HepG2 (cell line): ENCODE data around the gene LTB4R2. TPM values are rescaled to one million over a fixed set of nuclear protein-coding genes. Genes with fewer than 3 reads are reported as not detected.

Experiments
- ATAC-seq: fragments of 200-7000 bp; cut with Tn5 transposase; 3 replicates; pipeline ENCODE4 v1.9.1; 2020; ENCODE audit warnings: mild to moderate bottlenecking, moderate library complexity
- BruUV-seq: library from RNA; stranded (reverse); fragments of 400-500 nt; replicated peaks from 2 replicates; lab custom pipeline; 2021; lab: Mats Ljungman, UMichigan
- CTCF ChIA-PET: fragments of 300-600 bp; formaldehyde crosslinking; extraction: SDS; loops from one replicate; lab custom pipeline; 2021; ENCODE audit warnings: low total read pairs, inconsistent platforms, low intra/inter-chr PET ratio; lab: Yijun Ruan, JAX
- POLR2A ChIA-PET: fragments of 350-600 bp; sonication (Branson Sonifier 250); formaldehyde crosslinking; loops from one replicate; lab custom pipeline; 2020; ENCODE audit warnings: antibody characterized with exemption, inconsistent platforms; lab: Yijun Ruan, JAX
- DNase-seq: peaks from one replicate; pipeline ENCODE4 v3.0.0-alpha.2; 2015; ENCODE audit warnings: low spot score
- FAIRE-seq: peaks from 3 replicates; lab custom pipeline; 2011; peaks lifted over from hg19 to GRCh38; lab: Jason Lieb, UNC
- H2AFZ ChIP-seq: one replicate; pipeline ENCODE4 v1.6.1; 2011; ENCODE audit warnings: low read length, inconsistent platforms
- H3K27ac ChIP-seq: fragments of 300-600 bp; 3 replicates; pipeline ENCODE4 v1.8.0; 2011; ENCODE audit warnings: mixed run types, mild to moderate bottlenecking, mixed read lengths, low read length, inconsistent platforms; ENCODE audit not compliant: insufficient read depth; ENCODE audit errors: extremely low read length
- H3K27me3 ChIP-seq, 2 experiments: fragments of 200-600 bp in 1 of 2; 2 replicates in 1 of 2; 3 replicates in 1 of 2; pipeline versions ENCODE4 v1.6.0 to v1.8.0; 2011; ENCODE audit warnings: low read length in 2 of 2, mild to moderate bottlenecking in 2 of 2, moderate library complexity in 2 of 2, inconsistent platforms in 1 of 2; ENCODE audit not compliant: insufficient read depth in 2 of 2, control insufficient read depth in 1 of 2
- H3K36me3 ChIP-seq, 2 experiments: fragments of 200-600 bp in 1 of 2; replicated peaks in 1 of 2; 2 replicates in 1 of 2; 3 replicates in 1 of 2; pipeline versions ENCODE4 v1.5.1 to v1.8.0; 2011; ENCODE audit warnings: low read length in 2 of 2, inconsistent platforms in 1 of 2; ENCODE audit not compliant: insufficient read depth in 2 of 2, control insufficient read depth in 1 of 2
- H3K4me1 ChIP-seq: 2 replicates; pipeline ENCODE4 v1.5.1; 2012; ENCODE audit warnings: low read length, inconsistent platforms; ENCODE audit not compliant: insufficient read depth
- H3K4me2 ChIP-seq: 2 replicates; pipeline ENCODE4 v1.6.0; 2011; ENCODE audit warnings: low read depth, low read length, inconsistent platforms
- H3K4me3 ChIP-seq, 3 experiments: fragments of 200-600 bp in 1 of 3; sonication (generic), shearing (Covaris generic) in 1 of 3; replicated peaks in 1 of 3; 2 replicates each; pipeline ENCODE4 v1.5.1; 2011 to 2016; ENCODE audit warnings: low read length in 3 of 3, inconsistent platforms in 2 of 3, low read depth in 2 of 3, mild to moderate bottlenecking in 2 of 3, control low read depth in 1 of 3, mixed read lengths in 1 of 3; ENCODE audit not compliant: insufficient read depth in 1 of 3
- H3K79me2 ChIP-seq: one replicate; pipeline ENCODE4 v1.6.1; 2011; ENCODE audit warnings: low read length, inconsistent platforms; ENCODE audit not compliant: insufficient read depth
- H3K9ac ChIP-seq: 2 replicates; pipeline ENCODE4 v1.6.0; 2011; ENCODE audit warnings: mild to moderate bottlenecking, low read depth, low read length, inconsistent platforms; ENCODE audit not compliant: insufficient read depth
- H3K9me3 ChIP-seq: 2 replicates; pipeline ENCODE4 v1.5.1; 2012; ENCODE audit warnings: mild to moderate bottlenecking, low read length
- H4K20me1 ChIP-seq: 2 replicates; pipeline ENCODE4 v1.6.0; 2011; ENCODE audit warnings: inconsistent platforms, mild to moderate bottlenecking, low read length, moderate library complexity; ENCODE audit not compliant: insufficient read depth
- ARID3A ChIP-seq: IDR thresholded peaks from 2 replicates; pipeline ENCODE4 v1.6.1; 2012; ENCODE audit warnings: low read depth, low read length, improper control_type of control experiment
- ELF1 ChIP-seq: sonication (generic); formaldehyde crosslinking; IDR thresholded peaks from 2 replicates; pipeline ENCODE4 v1.4.0; 2020; ENCODE audit warnings: missing genetic modification reagents
- FOSL2 ChIP-seq: sonication (generic); formaldehyde crosslinking; IDR thresholded peaks from 2 replicates; pipeline ENCODE4 v1.4.0; 2020; ENCODE audit warnings: missing genetic modification reagents
- GMEB1 ChIP-seq: sonication (generic); formaldehyde crosslinking; IDR thresholded peaks from 2 replicates; pipeline ENCODE4 v1.5.1; 2020; ENCODE audit warnings: missing genetic modification reagents, mild to moderate bottlenecking, borderline replicate concordance
- MIER3 ChIP-seq: IDR thresholded peaks from 2 replicates; pipeline ENCODE4 v1.6.1; 2016; ENCODE audit warnings: missing compliant biosample characterization, borderline replicate concordance
- NFE2 ChIP-seq: sonication (generic); formaldehyde crosslinking; IDR thresholded peaks from 2 replicates; pipeline ENCODE4 v1.4.0; 2020; ENCODE audit warnings: missing genetic modification reagents
- NRL ChIP-seq: sonication (generic); formaldehyde crosslinking; IDR thresholded peaks from 2 replicates; pipeline ENCODE4 v1.5.0; 2020; ENCODE audit warnings: missing genetic modification reagents, mild to moderate bottlenecking, moderate library complexity, borderline replicate concordance
- RXRA ChIP-seq: sonication (generic); formaldehyde crosslinking; IDR thresholded peaks from 2 replicates; pipeline ENCODE4 v1.5.1; 2020; ENCODE audit warnings: missing genetic modification reagents
- SPEN ChIP-seq: sonication (generic); formaldehyde crosslinking; IDR thresholded peaks from 2 replicates; pipeline ENCODE4 v1.5.1; 2020; ENCODE audit warnings: low read depth, mild to moderate bottlenecking, missing genetic modification reagents
- YEATS4 ChIP-seq: sonication (generic); formaldehyde crosslinking; IDR thresholded peaks from 2 replicates; pipeline ENCODE4 v1.4.0; 2020; ENCODE audit warnings: missing genetic modification reagents, borderline replicate concordance
- ZMYM4 ChIP-seq: sonication (generic); formaldehyde crosslinking; IDR thresholded peaks from 2 replicates; pipeline ENCODE4 v1.8.1; 2023; ENCODE audit warnings: mild to moderate bottlenecking, missing genetic modification reagents
- ZNF225 ChIP-seq: sonication (generic); formaldehyde crosslinking; IDR thresholded peaks from 2 replicates; pipeline ENCODE4 v1.4.0; 2020; ENCODE audit warnings: mild to moderate bottlenecking, missing genetic modification reagents
- ZNF292 ChIP-seq: sonication (generic); formaldehyde crosslinking; IDR thresholded peaks from 2 replicates; pipeline ENCODE4 v1.8.1; 2022; ENCODE audit warnings: mild to moderate bottlenecking, low read depth, missing genetic modification reagents, borderline replicate concordance
- ZNF496 ChIP-seq: sonication (generic); formaldehyde crosslinking; IDR thresholded peaks from 2 replicates; pipeline ENCODE4 v1.8.1; 2023; ENCODE audit warnings: mild to moderate bottlenecking, moderate library complexity, missing genetic modification reagents; ENCODE audit not compliant: insufficient replicate concordance
- ZSCAN25 ChIP-seq: sonication (generic); formaldehyde crosslinking; IDR thresholded peaks from 2 replicates; pipeline ENCODE4 v1.8.0; 2022; ENCODE audit warnings: mild to moderate bottlenecking, missing genetic modification reagents
- WGBS: methylation state at CpG from one replicate; pipeline ENCODE4 v1.1.6; 2017; ENCODE audit warnings: low lambda C conversion rate; 5-methylcytosine and 5-hydroxymethylcytosine counted together
- in situ Hi-C: cut with HindIII; loops from 2 replicates; pipeline ENCODE4 v1.10.0; 2017; ENCODE audit warnings: low pct_unique_long_range_greater_than_20kb; ENCODE audit not compliant: extremely low pct_ligation_motif_present
- intact Hi-C: fragments of 100-400 bp; cut with micrococcal nuclease; formaldehyde crosslinking; loops from one replicate; pipeline ENCODE4 v1.10.0; 2022; ENCODE audit not compliant: unreplicated experiment
- polyA plus RNA-seq, 8 experiments: library from polyadenylated mRNA; depleted of rRNA in 3 of 8; stranded (reverse) in 7 of 8; unstranded in 1 of 8; fragments of >200 nt; fragmentation: Illumina TruSeq in 4 of 8; extraction: Trizol in 4 of 8; gene quantifications; 2 replicates each; pipeline versions ENCODE4 v1.2.1 to v1.2.3, GENCODE V29; 2011 to 2016; ENCODE audit warnings: low read depth in 4 of 8, missing spikeins in 1 of 8, mixed read lengths in 1 of 8; ENCODE audit not compliant: insufficient read depth in 1 of 8
- total RNA-seq, 5 experiments: library from RNA; depleted of rRNA; stranded (reverse); fragments of >200 nt; fragmentation: Illumina TruSeq; extraction: Trizol; gene quantifications; 2 replicates each; pipeline ENCODE4 v1.2.3, GENCODE V29; 2016; ENCODE audit warnings: low read depth in 1 of 5
- TF ChIP-seq, protein P1 (sequence below): IDR thresholded peaks from 2 replicates; pipeline ENCODE4 v1.6.1; 2016
- TF ChIP-seq, protein P2 (sequence below): sonication (generic); formaldehyde crosslinking; IDR thresholded peaks from 2 replicates; pipeline ENCODE4 v1.4.0; 2020; ENCODE audit warnings: missing genetic modification reagents

The LTB4R2 gene
- total and polyA plus RNA-seq, 2 of the 13 experiments (the other 11 are each of a cell fraction or from before 2014, with no cell fraction given): 3.9 to 6.9 TPM

DNA sequence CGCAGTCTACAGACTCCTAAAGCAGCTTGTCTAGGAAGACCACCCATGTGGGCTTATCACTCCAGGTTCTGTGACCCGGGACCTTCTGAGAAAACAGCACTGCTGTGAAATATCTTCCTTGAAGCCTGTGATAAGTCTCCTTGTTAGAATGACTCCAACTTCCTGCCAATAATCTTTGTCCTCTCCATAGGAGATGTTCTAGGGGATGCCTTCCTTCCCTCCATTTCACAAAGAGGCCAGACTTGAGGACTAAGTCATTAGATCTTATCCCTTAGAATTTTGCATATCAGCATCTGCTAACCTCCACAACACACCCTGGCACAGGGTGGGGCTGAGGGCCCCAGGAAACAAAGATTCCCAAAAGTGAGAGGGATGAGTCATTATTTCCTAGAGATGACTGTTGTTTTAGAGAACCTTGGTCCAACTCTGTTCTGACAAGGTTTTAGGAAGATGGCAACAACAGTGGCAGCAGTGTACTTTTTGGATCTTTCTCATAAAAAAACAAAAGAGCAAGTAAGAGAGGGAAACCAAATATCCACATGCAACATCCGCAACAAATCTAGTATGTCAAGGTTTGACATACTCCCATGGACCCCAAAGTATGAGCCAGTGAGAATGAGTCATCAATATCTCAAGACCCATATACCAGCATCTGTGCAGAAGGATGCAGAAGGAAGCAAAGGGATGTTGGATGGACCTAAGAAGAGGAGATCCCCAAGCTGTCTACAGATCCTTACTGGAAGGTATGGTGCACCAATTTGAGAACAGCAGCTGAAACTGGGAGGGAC lies 7.4 kb downstream of the LTB4R2 start (continued):
- TF ChIP-seq SPEN (no peak), ZNF292 (CRISPR knock-in tag) (no peak), NFE2 (CRISPR knock-in tag) (0 out of 2 replicates have a peak, but pooled peaks have one; percentile 2), MIER3 (0 out of 2 replicates have a peak, but pooled peaks have one; percentile 21), ELF1 (CRISPR knock-in tag) (peak; percentile 23; the same call in 1 of the 2 replicates), FOSL2 (peak; percentile 65; the same call in 1 of the 2 replicates), ZNF496 (no peak)
- TF ChIP-seq, protein P1, sequence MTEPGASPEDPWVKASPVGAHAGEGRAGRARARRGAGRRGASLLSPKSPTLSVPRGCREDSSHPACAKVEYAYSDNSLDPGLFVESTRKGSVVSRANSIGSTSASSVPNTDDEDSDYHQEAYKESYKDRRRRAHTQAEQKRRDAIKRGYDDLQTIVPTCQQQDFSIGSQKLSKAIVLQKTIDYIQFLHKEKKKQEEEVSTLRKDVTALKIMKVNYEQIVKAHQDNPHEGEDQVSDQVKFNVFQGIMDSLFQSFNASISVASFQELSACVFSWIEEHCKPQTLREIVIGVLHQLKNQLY: 0 out of 2 replicates have a peak, but pooled peaks have one; percentile 11
- TF ChIP-seq, protein P2, sequence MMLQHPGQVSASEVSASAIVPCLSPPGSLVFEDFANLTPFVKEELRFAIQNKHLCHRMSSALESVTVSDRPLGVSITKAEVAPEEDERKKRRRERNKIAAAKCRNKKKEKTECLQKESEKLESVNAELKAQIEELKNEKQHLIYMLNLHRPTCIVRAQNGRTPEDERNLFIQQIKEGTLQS (CRISPR knock-in tag): no peak
- TF ChIP-seq, all 625 proteins: peak for 18

DNA sequence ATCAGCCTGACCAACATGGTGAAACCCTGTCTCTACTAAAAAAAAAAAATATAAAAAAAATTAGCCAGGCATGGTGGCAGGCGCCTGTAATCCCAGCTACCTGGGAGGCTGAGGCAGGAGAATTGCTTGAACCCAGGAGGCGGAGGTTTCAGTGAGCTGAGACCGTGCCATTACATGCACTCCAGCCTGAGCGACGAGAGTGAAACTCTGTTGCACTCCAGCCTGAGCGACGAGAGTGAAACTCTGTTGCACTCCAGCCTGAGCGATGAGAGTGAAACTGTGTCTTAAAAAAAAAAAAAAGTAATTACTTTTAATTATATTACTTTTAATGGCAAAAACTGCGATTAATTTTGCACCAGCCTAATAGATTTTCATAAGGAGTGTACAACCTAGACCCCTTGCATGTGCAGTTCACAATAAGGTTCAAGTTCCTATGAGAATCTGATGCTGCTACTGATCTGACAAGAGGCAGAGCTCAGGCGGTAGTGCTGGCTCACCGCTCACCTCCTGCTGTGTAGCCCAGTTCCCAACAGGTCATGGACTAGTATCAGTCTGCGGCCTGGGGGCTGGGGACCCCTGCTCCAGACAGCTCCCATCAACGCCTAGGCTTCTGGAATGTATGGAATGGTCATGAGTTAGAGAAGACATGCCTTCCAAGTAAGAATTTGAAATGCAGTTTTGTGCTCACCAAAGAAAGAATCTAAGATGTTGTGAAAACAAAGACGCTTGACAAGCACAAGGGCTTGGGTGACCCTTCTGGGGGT lies 11.5 kb downstream of the LTB4R2 start:
- WGBS: 53% methylated on average over 14 of the region's 14 CpGs
- POLR2A ChIA-PET: interaction anchor here (1.7 to 1.9 kb wide), 2 partner anchors 14 to 109 kb away, joined by 3 to 7 read pairs; partner anchors contain the start of genes CIDEB and KHNYN
- no TSS peak for BruUV-seq
- DNase-seq (no peak), ATAC-seq (no peak), FAIRE-seq (no peak)
- in situ Hi-C loops: no loop called here
- no peak overlapping the region for H3K27ac ChIP-seq
- CTCF ChIA-PET: no interaction called here
- H3K4me2 ChIP-seq: no peak overlapping the region
- H3K36me3 ChIP-seq: no peaks in the 10 kb centered on the region
- H3K4me3 ChIP-seq: no peak overlapping the region
- H3K27me3 ChIP-seq: peaks cover 25 to 87% of the 10 kb centered on the region in 2 experiments
- H3K4me1 ChIP-seq: peaks cover 24% of the 10 kb centered on the region
- H3K79me2 ChIP-seq: no peaks in the 10 kb centered on the region
- H4K20me1 ChIP-seq: no peaks in the 10 kb centered on the region
- H3K9ac ChIP-seq: no peak overlapping the region
- no peak overlapping the region for H2AFZ ChIP-seq
- H3K9me3 ChIP-seq: no peaks in the 10 kb centered on the region
- intact Hi-C loops: no loop called here
- TF ChIP-seq ZSCAN25 (CRISPR knock-in tag) (no peak), YEATS4 (CRISPR knock-in tag) (no peak), ZNF225 (CRISPR knock-in tag) (no peak), ZMYM4 (CRISPR knock-in tag) (no peak), RXRA (CRISPR knock-in tag) (no peak), NRL (CRISPR knock-in tag) (0 out of 2 replicates have a peak, but pooled peaks have one; percentile 41), ARID3A (no peak), GMEB1 (CRISPR knock-in tag) (no peak)
